Lower leg skin (tissue), 3 donors: ENCODE results near the gene PPM1L.

Experiments used
- CTCF ChIP-seq, 3 donors: fragments of 450-650 bp; IDR thresholded peaks; one replicate each; pipeline ENCODE4 v1.5.1; 2016; ENCODE audit warnings: antibody characterized with exemption in 3 of 3, mild to moderate bottlenecking in 3 of 3, moderate library complexity in 2 of 3
- POLR2A ChIP-seq, 2 donors: fragments of 450-650 bp; IDR thresholded peaks; one replicate each; pipeline ENCODE4 v1.6.1; 2016 to 2017; ENCODE audit warnings: antibody characterized with exemption in 2 of 2, mild to moderate bottlenecking in 1 of 2, moderate library complexity in 1 of 2

DNA sequence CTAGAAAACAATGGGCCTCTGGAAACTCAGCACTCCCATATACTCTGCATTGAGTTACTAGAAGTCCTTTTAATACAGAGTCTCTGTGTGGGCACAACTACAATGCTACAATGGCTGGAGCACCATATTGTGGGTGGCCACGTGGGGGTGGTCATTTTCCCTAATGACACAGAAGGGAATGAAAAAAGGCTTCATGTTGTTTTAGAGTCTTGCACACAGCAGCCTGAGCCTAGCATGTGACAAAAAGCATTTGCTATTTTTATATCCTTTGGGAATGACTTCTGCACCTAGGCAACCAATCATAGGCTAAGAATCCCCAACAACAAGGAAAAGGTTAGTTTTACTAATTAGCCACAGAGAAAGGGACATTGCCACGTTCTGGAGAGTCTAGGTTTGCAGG is 120.6 kb downstream of the PPM1L start:
- TF ChIP-seq CTCF (IDR thresholded peaks at IDR 0.05) = no peak
- TF ChIP-seq POLR2A (IDR thresholded peaks at IDR 0.05) = no peak
